Activated CD4-positive, CD25-positive, alpha-beta regulatory T cell treated with anti-CD3 and anti-CD28 coated beads, Interleukin-2, amount 50 U/mL, for 24 hours (primary cell): ENCODE measurements around the gene GAL3ST1.

Source experiments
- ATAC-seq, 2 donors: fragments of 150-1000 bp; cut with Tn5 transposase; one replicate each; pipeline ENCODE4 v1.10.0; 2021; ENCODE audit warnings: mild to moderate bottlenecking in 1 of 2, moderate library complexity in 1 of 2

The GAL3ST1 gene

GRCh38 chr22:30531651-30532608, 42.5 kb downstream of the GAL3ST1 start:
- no peak for ATAC-seq

- ATAC-seq, result no peak
Observed at GRCh38 chr22:30526656-30527055, 47.8 kb downstream of the GAL3ST1 start.

GRCh38 chr22:30523646-30524489, 50.6 kb downstream of the GAL3ST1 start:
- ATAC-seq, result no peak

- ATAC-seq, result no peak
Observed at GRCh38 chr22:30521368-30522156, 52.9 kb downstream of the GAL3ST1 start.

- ATAC-seq, result no peak
Observed at GRCh38 chr22:30519842-30520425, 54.5 kb downstream of the GAL3ST1 start.

GRCh38 chr22:30516731-30517130, 57.7 kb downstream of the GAL3ST1 start:
- ATAC-seq, result no peak

- ATAC-seq, result no peak
Observed at GRCh38 chr22:30516273-30516672, 58.2 kb downstream of the GAL3ST1 start.

- ATAC-seq, result no peak
Observed at GRCh38 chr22:30514252-30514651, 60.2 kb downstream of the GAL3ST1 start.

- no peak for ATAC-seq
Observed at GRCh38 chr22:30513462-30513861, 61.0 kb downstream of the GAL3ST1 start.

- no peak for ATAC-seq
Observed at GRCh38 chr22:30511911-30512310, 62.6 kb downstream of the GAL3ST1 start.

GRCh38 chr22:30511109-30511508, 63.4 kb downstream of the GAL3ST1 start:
- ATAC-seq, result no peak

- no peak for ATAC-seq
Observed at GRCh38 chr22:30508216-30508615, 66.2 kb downstream of the GAL3ST1 start.

- no peak for ATAC-seq
Observed at GRCh38 chr22:30507670-30508069, 66.8 kb downstream of the GAL3ST1 start.

- ATAC-seq, result no peak
Observed at GRCh38 chr22:30506507-30506968, 67.9 kb downstream of the GAL3ST1 start.
